Islet of Langerhans (tissue), 1 donor: Measurements from ENCODE around the gene KDM1B.

ENCODE experiments used
- FAIRE-seq: peaks from one replicate; lab custom pipeline; 2011; peaks lifted over from hg19 to GRCh38; lab: Jason Lieb, UNC

Gene KDM1B, protein sequence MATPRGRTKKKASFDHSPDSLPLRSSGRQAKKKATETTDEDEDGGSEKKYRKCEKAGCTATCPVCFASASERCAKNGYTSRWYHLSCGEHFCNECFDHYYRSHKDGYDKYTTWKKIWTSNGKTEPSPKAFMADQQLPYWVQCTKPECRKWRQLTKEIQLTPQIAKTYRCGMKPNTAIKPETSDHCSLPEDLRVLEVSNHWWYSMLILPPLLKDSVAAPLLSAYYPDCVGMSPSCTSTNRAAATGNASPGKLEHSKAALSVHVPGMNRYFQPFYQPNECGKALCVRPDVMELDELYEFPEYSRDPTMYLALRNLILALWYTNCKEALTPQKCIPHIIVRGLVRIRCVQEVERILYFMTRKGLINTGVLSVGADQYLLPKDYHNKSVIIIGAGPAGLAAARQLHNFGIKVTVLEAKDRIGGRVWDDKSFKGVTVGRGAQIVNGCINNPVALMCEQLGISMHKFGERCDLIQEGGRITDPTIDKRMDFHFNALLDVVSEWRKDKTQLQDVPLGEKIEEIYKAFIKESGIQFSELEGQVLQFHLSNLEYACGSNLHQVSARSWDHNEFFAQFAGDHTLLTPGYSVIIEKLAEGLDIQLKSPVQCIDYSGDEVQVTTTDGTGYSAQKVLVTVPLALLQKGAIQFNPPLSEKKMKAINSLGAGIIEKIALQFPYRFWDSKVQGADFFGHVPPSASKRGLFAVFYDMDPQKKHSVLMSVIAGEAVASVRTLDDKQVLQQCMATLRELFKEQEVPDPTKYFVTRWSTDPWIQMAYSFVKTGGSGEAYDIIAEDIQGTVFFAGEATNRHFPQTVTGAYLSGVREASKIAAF

GRCh38 chr6:18155150-18155863, at the start of gene KDM1B:
Gene KDM1B (plus strand): TSS chr6:18155422. CDS start chr6:18159896, 4,474 bp downstream.
- no peak for FAIRE-seq

- no peak for FAIRE-seq
Observed at GRCh38 chr6:18107061-18107460, 48.2 kb upstream of the KDM1B start.

DNA sequence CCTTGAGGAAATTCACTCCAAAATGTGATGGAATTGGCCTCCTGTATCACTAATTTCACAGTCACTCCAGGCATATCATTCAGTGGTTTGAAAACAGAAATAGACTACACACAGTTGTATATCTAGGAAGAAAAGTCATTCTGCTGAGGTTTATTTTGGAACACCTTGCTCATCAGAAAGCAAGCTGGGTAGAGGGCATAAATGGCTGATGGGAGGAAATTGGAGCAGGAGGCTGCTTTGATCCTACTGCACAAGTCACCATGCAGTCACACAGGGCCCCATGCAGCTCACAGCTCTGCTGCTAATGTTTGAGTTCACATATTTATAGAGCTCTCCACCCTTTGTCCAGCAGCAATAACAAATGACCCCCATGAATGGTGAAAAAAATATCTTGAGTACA, 45.1 kb upstream of the KDM1B start:
- no peak for FAIRE-seq

GRCh38 chr6:18115356-18115755, 39.9 kb upstream of the KDM1B start:
- no peak for FAIRE-seq

DNA sequence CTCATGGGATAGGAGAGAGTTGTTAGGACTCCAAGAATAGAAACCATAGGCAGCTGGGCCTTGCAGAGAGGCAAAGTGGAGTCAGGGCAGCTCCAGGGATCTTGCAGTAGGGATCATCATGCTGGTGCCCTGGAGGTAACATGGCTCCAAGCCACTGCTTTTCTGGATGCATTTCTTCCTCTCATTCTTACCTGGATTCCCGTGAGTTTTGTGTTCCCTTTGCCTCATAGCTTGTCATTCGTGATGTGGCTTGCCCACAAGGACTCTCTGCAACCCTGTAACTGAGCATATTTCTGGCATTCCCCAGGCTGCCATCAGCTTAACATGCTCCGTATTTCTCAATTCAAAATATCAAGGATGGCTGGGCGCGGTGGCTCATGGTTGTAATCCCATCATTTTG, 38.1 kb upstream of the KDM1B start:
- FAIRE-seq, result no peak

GRCh38 chr6:18118330-18118729, 36.9 kb upstream of the KDM1B start:
- no peak for FAIRE-seq

- FAIRE-seq, result no peak
Observed at GRCh38 chr6:18119236-18119635, 36.0 kb upstream of the KDM1B start.

DNA sequence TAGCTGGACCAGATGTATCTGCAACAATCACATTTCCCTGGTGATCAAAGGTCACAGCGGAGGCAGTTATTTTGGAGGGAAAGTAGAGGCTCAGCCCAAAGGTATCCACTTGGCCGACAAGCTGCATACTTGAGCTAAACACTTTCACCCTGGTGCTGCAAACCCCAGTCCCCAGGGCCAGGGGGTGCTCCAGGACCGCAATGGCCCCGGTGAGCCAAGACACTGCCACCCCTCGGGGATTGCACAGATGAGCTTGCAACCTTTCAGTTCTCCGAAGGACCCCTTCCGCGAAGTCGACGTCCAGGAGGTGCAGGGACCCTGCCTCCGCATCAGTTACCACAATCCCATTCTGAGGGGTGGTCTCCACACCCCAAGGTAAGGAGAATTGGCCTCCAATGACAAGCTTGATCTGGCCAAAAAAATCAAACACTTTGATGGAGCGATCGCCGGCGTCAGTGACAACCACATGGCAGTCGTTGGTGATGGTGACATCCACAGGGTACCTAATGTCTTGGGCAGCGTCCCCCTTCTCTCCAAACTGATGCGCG, 33.6 kb upstream of the KDM1B start:
- no peak for FAIRE-seq

- no peak for FAIRE-seq
Observed at GRCh38 chr6:18122128-18123093, 32.8 kb upstream of the KDM1B start, which contains the start of gene NHLRC1. Gene NHLRC1 (minus strand): TSS chr6:18122677. CDS start chr6:18122606, 71 bp downstream.

GRCh38 chr6:18126121-18126520, 29.1 kb upstream of the KDM1B start:
- no peak for FAIRE-seq

DNA sequence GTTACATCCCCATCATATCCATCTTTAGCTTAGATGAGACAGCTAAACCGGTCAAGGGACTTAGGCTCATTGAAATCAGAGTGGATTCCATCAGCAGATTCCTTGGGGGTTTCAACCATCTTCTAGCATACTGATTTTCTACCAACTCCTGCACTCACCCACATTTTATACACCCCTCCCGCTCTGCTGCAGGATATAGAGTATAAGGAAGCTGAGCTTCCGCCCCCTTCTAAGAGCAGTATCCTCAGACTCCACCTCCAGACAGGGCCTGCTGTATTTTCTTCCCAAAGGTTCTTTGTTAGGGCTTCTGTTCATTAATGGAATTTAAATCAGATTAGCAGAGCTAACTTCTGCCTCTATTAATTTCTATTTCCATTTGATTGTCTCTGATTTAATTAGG, 22.9 kb upstream of the KDM1B start:
- FAIRE-seq, result no peak

DNA sequence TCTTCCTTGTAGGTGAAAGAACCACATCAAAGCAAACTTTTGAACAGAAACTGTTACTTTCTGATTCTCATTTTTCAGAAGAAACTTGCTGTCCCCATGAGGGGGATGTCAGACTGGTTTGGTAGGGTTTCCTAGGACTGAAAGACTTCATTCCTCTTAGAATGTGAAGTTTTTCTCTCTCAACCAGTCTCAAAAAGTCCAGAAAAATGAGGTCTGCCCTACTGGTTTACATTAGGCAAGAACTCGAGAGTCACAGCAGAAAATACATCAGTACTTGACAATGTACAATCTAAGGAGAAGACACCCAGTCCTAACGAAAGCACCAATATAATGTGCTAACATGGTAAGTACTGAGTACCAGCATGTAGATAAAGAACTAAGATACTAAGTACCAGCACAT, 20.1 kb upstream of the KDM1B start:
- FAIRE-seq, result no peak

DNA sequence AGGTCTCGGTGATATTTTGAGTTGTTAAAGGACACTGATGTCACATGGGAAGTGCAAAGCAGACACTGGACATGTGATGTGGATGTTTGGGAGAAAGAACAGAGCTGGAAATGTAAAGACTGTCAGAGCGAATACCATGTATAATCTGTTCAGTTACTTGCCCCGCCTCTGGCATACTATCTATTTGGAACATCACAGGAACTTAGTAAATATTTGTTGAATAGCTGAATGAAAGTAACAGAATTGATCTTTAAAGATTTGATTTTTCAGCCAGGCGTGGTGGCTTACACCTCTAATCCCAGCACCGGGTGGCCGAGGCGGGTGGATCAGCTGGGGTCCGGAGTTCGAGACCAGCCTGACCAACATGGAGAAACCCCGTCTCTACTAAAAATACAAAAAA, 19.0 kb upstream of the KDM1B start:
- no peak for FAIRE-seq

DNA sequence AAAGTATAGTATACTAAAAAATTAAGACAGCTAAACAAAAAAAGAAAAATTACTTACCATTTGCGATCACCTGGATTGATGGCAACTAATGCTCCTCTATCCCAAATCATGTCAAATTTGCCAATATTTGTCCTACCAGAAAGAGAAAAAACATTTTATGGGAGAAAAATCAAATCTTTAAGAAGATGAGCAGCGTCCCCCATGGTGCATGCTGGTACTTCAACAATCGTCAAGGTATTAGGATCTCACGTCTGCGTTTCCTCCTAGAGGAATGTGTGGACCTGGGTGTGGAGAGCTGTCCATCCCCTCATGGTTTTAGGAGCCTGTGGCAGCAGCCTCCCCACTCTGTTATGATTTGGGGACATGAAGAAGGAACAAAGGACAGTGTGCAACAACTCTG, 16.3 kb upstream of the KDM1B start:
- FAIRE-seq, result no peak

DNA sequence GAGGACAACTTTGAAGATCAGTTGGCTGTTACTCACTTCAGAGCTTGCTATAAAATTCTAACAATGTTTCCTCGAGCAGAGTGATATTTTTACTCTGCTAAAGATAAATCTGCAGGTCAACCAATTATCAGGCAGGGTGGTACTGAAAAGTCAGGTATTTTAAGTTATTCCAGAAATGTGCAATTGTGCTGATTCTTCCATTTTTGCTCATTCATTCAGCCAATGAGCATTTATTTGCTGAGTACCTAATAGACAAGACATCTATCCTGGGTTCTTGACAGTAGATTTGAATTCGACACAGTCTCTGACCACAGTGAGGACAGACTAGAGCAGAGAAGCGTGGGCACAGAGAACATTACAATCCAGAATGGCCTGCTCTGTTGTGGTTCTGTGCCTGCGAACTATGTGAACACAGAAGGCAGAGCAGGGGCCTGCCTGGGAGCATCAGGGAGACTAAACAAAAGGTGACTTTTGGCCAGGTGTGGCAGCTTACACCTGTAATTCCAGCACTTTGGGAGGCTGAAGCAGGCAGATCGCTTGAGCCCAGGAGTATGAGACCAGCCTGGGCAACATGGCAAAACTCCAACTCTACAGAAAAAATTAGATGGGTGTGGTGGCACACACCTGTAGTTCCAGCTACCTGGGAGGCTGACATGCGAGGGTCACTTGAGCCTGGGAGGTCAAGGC, 15.1 kb upstream of the KDM1B start:
- no peak for FAIRE-seq

DNA sequence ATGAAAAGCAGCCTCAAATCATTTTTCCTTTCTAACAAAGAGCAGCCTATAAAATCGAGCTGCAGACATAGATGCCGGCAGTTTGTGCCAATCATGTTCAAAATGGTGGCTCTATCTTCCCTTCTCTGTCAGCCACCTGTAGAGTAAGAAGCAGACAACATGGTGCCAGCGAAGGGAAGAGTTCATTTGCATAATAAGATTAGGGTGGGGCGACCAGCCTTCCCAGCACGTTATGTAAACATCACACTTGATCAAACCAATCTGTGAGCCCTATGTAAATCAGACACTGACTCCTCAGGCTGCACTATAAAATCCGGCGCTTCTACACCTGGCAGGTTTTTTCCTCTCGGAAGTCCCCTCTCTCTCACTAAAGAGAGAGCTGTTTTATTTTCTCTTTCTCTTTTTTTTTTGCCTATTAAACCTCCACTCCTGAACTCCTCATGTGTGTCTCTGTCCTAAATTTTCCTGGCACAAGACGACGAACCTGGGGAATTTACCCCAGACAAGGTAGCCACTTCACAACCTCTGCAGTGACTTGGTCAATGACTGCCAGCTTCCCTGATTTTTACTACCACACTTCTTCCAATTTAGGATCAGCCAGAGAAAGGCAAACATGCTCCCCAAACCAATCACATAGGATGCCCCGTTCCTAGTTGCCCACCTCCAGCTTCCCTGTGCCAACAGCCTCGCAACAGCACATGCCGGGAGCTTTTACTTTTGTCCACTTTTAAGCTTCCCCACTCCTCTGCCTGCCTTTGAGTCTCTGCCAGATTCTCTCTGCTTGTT, 13.2 kb upstream of the KDM1B start:
- FAIRE-seq, result no peak

- no peak for FAIRE-seq
Observed at GRCh38 chr6:18142591-18142861, 12.7 kb upstream of the KDM1B start.

GRCh38 chr6:18147160-18147559, 8.1 kb upstream of the KDM1B start:
- no peak for FAIRE-seq

DNA sequence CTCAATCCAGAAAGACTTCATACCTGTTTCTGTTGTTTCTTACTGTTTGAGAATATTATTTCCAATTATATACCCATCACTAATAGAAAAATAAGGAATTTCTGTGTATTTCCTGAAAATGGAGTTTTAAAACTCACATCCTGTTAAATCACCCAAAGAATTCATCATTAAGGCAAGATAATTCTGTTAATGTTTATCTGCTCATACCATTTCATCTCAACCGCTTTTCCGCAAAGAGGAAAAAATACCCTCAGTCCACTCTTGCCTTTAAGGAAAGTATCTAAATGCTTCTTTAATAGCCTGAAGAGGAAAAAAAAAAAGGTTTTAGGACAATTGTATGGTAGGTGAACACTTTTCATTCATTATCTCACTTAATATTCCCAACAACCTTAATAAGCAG, 7.6 kb upstream of the KDM1B start:
- no peak for FAIRE-seq
